H1 (cell line): ENCODE data around the gene ARHGAP22. TPM values are rescaled to one million over a fixed set of nuclear protein-coding genes. Genes with fewer than 3 reads are reported as not detected.

Source experiments
- GTF2F1 ChIP-seq: IDR thresholded peaks from 2 replicates; pipeline ENCODE4 v1.6.1; 2012; ENCODE audit warnings: low read depth, low read length, improper control_type of control experiment, borderline replicate concordance
- NRF1 ChIP-seq: IDR thresholded peaks from 2 replicates; pipeline ENCODE4 v1.6.1; 2011; ENCODE audit warnings: mild to moderate bottlenecking, low read depth, low read length, improper control_type of control experiment
- POLR2AphosphoS5 ChIP-seq: IDR thresholded peaks from 2 replicates; pipeline ENCODE4 v1.6.1; 2011; ENCODE audit warnings: low read depth, low read length
- SRF ChIP-seq: IDR thresholded peaks from 2 replicates; pipeline ENCODE4 v1.6.1; 2011; ENCODE audit warnings: mild to moderate bottlenecking, low read depth, low read length, moderate library complexity
- polyA plus RNA-seq, 7 experiments: library from polyadenylated mRNA; depleted of rRNA in 3 of 7; stranded (reverse) in 5 of 7; unstranded in 2 of 7; fragments of >200 nt in 5 of 7; fragments of 200-250 nt in 2 of 7; gene quantifications; 1 replicate in 5 of 7; 2 replicates in 1 of 7; 4 replicates in 1 of 7; pipeline versions ENCODE4 v1.2.1 to v1.2.3, GENCODE V29; 2011 to 2013; ENCODE audit warnings: missing spikeins in 2 of 7, mixed read lengths in 2 of 7
- total RNA-seq: library from RNA; stranded (reverse); fragmentation: NEBNext Ultra II Directional; extraction: Animal tissue kit (Norgen Biotek cat#: 25700); gene quantifications from 2 replicates; pipeline ENCODE4 v1.2.1, GENCODE V29; 2021
- TF ChIP-seq, protein P1 (sequence below): IDR thresholded peaks from 2 replicates; pipeline ENCODE4 v1.6.1; 2012; ENCODE audit warnings: low read length, inconsistent platforms

The ARHGAP22 gene
- total and polyA plus RNA-seq, 2 of the 8 experiments (the other 6 are each of a cell fraction or from before 2014, with no cell fraction given) = 3.6 to 11.2 TPM

- TF ChIP-seq, protein P1, sequence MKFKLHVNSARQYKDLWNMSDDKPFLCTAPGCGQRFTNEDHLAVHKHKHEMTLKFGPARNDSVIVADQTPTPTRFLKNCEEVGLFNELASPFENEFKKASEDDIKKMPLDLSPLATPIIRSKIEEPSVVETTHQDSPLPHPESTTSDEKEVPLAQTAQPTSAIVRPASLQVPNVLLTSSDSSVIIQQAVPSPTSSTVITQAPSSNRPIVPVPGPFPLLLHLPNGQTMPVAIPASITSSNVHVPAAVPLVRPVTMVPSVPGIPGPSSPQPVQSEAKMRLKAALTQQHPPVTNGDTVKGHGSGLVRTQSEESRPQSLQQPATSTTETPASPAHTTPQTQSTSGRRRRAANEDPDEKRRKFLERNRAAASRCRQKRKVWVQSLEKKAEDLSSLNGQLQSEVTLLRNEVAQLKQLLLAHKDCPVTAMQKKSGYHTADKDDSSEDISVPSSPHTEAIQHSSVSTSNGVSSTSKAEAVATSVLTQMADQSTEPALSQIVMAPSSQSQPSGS = no peak
- TF ChIP-seq NRF1 (no peak), POLR2AphosphoS5 (no peak), SRF (no peak), GTF2F1 (no peak)
Observed at GRCh38 chr10:48564466-48565160, 40.3 kb downstream of the ARHGAP22 start (continued).
